WTC11 (cell line): ENCODE results near the gene MAP4. TPM values are rescaled to one million over a fixed set of nuclear protein-coding genes. Genes with fewer than 3 reads are reported as not detected.

Source experiments
- ATAC-seq: fragments of 200-7000 bp; cut with Tn5 transposase; 2 replicates; pipeline ENCODE4 v1.10.0; 2021; ENCODE audit warnings: mild to moderate bottlenecking, moderate library complexity
- CTCF ChIA-PET: fragments of 300-600 bp; sonication (Branson Sonifier 250); formaldehyde crosslinking; loops from one replicate; lab custom pipeline; 2021; ENCODE audit warnings: antibody characterized with exemption; lab: Charles Lee
- POLR2A ChIA-PET: fragments of 350-600 bp; sonication (Branson Sonifier 250); formaldehyde crosslinking; loops from one replicate; lab custom pipeline; 2021; ENCODE audit warnings: antibody characterized with exemption; lab: Charles Lee
- DNase-seq: peaks from one replicate; pipeline ENCODE4 v3.0.0; 2021; ENCODE audit warnings: low spot score
- H3K27ac Mint-ChIP-seq: 2 replicates; pipeline ENCODE4 v1.8.0; 2021; ENCODE audit warnings: mixed read lengths
- H3K27me3 Mint-ChIP-seq: 2 replicates; pipeline ENCODE4 v1.8.0; 2021; ENCODE audit warnings: low read depth, mild to moderate bottlenecking, moderate library complexity, mixed read lengths
- H3K36me3 Mint-ChIP-seq: 2 replicates; pipeline ENCODE4 v1.8.0; 2021; ENCODE audit warnings: mixed read lengths
- H3K4me1 Mint-ChIP-seq: 2 replicates; pipeline ENCODE4 v1.8.0; 2022; ENCODE audit warnings: mixed read lengths
- H3K4me3 Mint-ChIP-seq: 2 replicates; pipeline ENCODE4 v1.8.0; 2021; ENCODE audit warnings: mild to moderate bottlenecking, moderate library complexity, mixed read lengths
- H3K9me3 Mint-ChIP-seq: 2 replicates; pipeline ENCODE4 v1.8.0; 2021; ENCODE audit warnings: mixed read lengths
- ATF1 ChIP-seq: sonication (generic); formaldehyde crosslinking; IDR thresholded peaks from 2 replicates; pipeline ENCODE4 v1.8.1; 2023; ENCODE audit warnings: mild to moderate bottlenecking, moderate library complexity, missing genetic modification reagents
- CBFB ChIP-seq: sonication (generic); formaldehyde crosslinking; IDR thresholded peaks from 2 replicates; pipeline ENCODE4 v1.8.1; 2022; ENCODE audit warnings: mild to moderate bottlenecking, low read depth, missing genetic modification reagents
- ERG ChIP-seq: fragments of 250-450 bp; sonication (Bioruptor Pico); IDR thresholded peaks from 2 replicates; pipeline ENCODE4 v1.8.0; 2021; ENCODE audit warnings: mild to moderate bottlenecking
- FOXK1 ChIP-seq: sonication (generic); formaldehyde crosslinking; IDR thresholded peaks from 2 replicates; pipeline ENCODE4 v1.8.0; 2022; ENCODE audit warnings: mild to moderate bottlenecking, moderate library complexity, missing genetic modification reagents
- FOXP4 ChIP-seq: sonication (generic); formaldehyde crosslinking; IDR thresholded peaks from 2 replicates; pipeline ENCODE4 v1.8.0; 2022; ENCODE audit warnings: mild to moderate bottlenecking, missing genetic modification reagents
- GTF2I ChIP-seq: fragments of 250-450 bp; sonication (Bioruptor Pico); conservative IDR thresholded peaks from 2 replicates; pipeline ENCODE4 v1.4.0; 2021; ENCODE audit warnings: mild to moderate bottlenecking
- IRF2 ChIP-seq: sonication (generic); formaldehyde crosslinking; IDR thresholded peaks from 2 replicates; pipeline ENCODE4 v1.8.0; 2022; ENCODE audit warnings: low read depth, missing genetic modification reagents, borderline replicate concordance
- JAZF1 ChIP-seq: fragments of 250-450 bp; sonication (Bioruptor Pico); IDR thresholded peaks from 2 replicates; pipeline ENCODE4 v1.9.0; 2021; ENCODE audit warnings: moderate library complexity, mild to moderate bottlenecking, inconsistent platforms
- MLX ChIP-seq: sonication (generic); formaldehyde crosslinking; IDR thresholded peaks from 2 replicates; pipeline ENCODE4 v1.8.1; 2023; ENCODE audit warnings: mild to moderate bottlenecking, missing genetic modification reagents, moderate library complexity
- MXD4 ChIP-seq: fragments of 250-450 bp; sonication (Bioruptor Pico); IDR thresholded peaks from 2 replicates; pipeline ENCODE4 v1.8.0; 2021; ENCODE audit warnings: mild to moderate bottlenecking, moderate library complexity, borderline replicate concordance
- NFATC4 ChIP-seq: fragments of 250-450 bp; sonication (Bioruptor Pico); IDR thresholded peaks from 2 replicates; pipeline ENCODE4 v1.9.0; 2021; ENCODE audit warnings: mild to moderate bottlenecking
- NR2C2 ChIP-seq: sonication (generic); formaldehyde crosslinking; IDR thresholded peaks from 2 replicates; pipeline ENCODE4 v1.8.0; 2022; ENCODE audit warnings: mild to moderate bottlenecking, missing genetic modification reagents
- NR3C1 ChIP-seq: sonication (generic); formaldehyde crosslinking; conservative IDR thresholded peaks from 2 replicates; pipeline ENCODE4 v1.8.1; 2023; ENCODE audit warnings: low read depth, mild to moderate bottlenecking, missing genetic modification reagents
- PRRX2 ChIP-seq: fragments of 250-450 bp; sonication (Bioruptor Pico); IDR thresholded peaks from 2 replicates; pipeline ENCODE4 v1.8.0; 2021; ENCODE audit warnings: mild to moderate bottlenecking
- RELA ChIP-seq: sonication (generic); formaldehyde crosslinking; IDR thresholded peaks from 2 replicates; pipeline ENCODE4 v1.8.1; 2022; ENCODE audit warnings: missing genetic modification reagents, mild to moderate bottlenecking, borderline replicate concordance
- TCF7 ChIP-seq: sonication (generic); formaldehyde crosslinking; IDR thresholded peaks from 2 replicates; pipeline ENCODE4 v1.8.0; 2022; ENCODE audit warnings: mild to moderate bottlenecking, low read depth, missing genetic modification reagents, moderate library complexity
- TEAD1 ChIP-seq: sonication (generic); formaldehyde crosslinking; IDR thresholded peaks from 2 replicates; pipeline ENCODE4 v1.8.0; 2022; ENCODE audit warnings: mild to moderate bottlenecking, missing genetic modification reagents
- USF1 ChIP-seq: sonication (generic); formaldehyde crosslinking; IDR thresholded peaks from 2 replicates; pipeline ENCODE4 v1.8.0; 2022; ENCODE audit warnings: mild to moderate bottlenecking, missing genetic modification reagents
- ZNF121 ChIP-seq: sonication (generic); formaldehyde crosslinking; IDR thresholded peaks from 2 replicates; pipeline ENCODE4 v1.8.0; 2023; ENCODE audit warnings: missing genetic modification reagents
- ZNF263 ChIP-seq: sonication (generic); formaldehyde crosslinking; IDR thresholded peaks from 2 replicates; pipeline ENCODE4 v1.8.1; 2022; ENCODE audit warnings: low read depth, mild to moderate bottlenecking, moderate library complexity, missing genetic modification reagents
- ZNF281 ChIP-seq: sonication (generic); formaldehyde crosslinking; IDR thresholded peaks from 2 replicates; pipeline ENCODE4 v1.8.0; 2023; ENCODE audit warnings: mild to moderate bottlenecking, missing genetic modification reagents
- ZNF532 ChIP-seq: fragments of 250-450 bp; sonication (Bioruptor Pico); IDR thresholded peaks from 2 replicates; pipeline ENCODE4 v1.9.0; 2021; ENCODE audit warnings: mild to moderate bottlenecking, borderline replicate concordance
- total RNA-seq: library from RNA; stranded (reverse); gene quantifications from 3 replicates; pipeline ENCODE4 v1.2.3, GENCODE V29; 2021

MAP4 gene
- total RNA-seq, 1 experiment from 2014 or later = 199 TPM

GRCh38 chr3:47961036-47961435 lies 55.2 kb downstream of the MAP4 start:
- Mint-ChIP-seq H3K27me3 (no peaks in the 10 kb centered on the region), H3K4me3 (no peak overlapping the region), H3K36me3 (peaks cover 13% of the 10 kb centered on the region), H3K27ac (no peak overlapping the region), H3K9me3 (peaks cover 12% of the 10 kb centered on the region), H3K4me1 (peaks cover 29% of the 10 kb centered on the region)
- POLR2A ChIA-PET = no interaction called here
- ATAC-seq (no peak), DNase-seq (no peak)
- no peak for TF ChIP-seq TEAD1 (CRISPR knock-in tag)
- TF ChIP-seq IRF2 = no peak
- TF ChIP-seq GTF2I = no peak
- no peak for TF ChIP-seq MLX (CRISPR knock-in tag)
- TF ChIP-seq NR2C2 (CRISPR knock-in tag) = no peak
- TF ChIP-seq ERG (CRISPR knock-in tag) = no peak
- TF ChIP-seq ZNF532 (CRISPR knock-in tag) = no peak
- no peak for TF ChIP-seq PRRX2 (CRISPR knock-in tag)
- TF ChIP-seq NR3C1 (CRISPR knock-in tag) = no peak
- TF ChIP-seq ZNF263 (CRISPR knock-in tag) = no peak
- no peak for TF ChIP-seq ATF1 (CRISPR knock-in tag)
- no peak for TF ChIP-seq CBFB (CRISPR knock-in tag)
- CTCF ChIA-PET = interaction anchor here (0.6 to 3.0 kb wide), 5 partner anchors 98 to 197 kb away, joined by 4 to 11 read pairs (median 4); no protein-coding TSS in a partner anchor

- POLR2A ChIA-PET = no interaction called here
- ATAC-seq = no peak
- CTCF ChIA-PET = interaction anchor here (1.6 kb wide), 1 partner anchor 119 kb away, joined by 4 read pairs; no protein-coding TSS in a partner anchor
- TF ChIP-seq NR2C2 (CRISPR knock-in tag) (no peak), TCF7 (no peak), FOXK1 (no peak), JAZF1 (CRISPR knock-in tag) (no peak), USF1 (no peak), ZNF121 (CRISPR knock-in tag) (no peak), MXD4 (CRISPR knock-in tag) (no peak), FOXP4 (no peak), ATF1 (CRISPR knock-in tag) (no peak), ZNF281 (CRISPR knock-in tag) (no peak), RELA (CRISPR knock-in tag) (no peak), MLX (CRISPR knock-in tag) (no peak), NFATC4 (CRISPR knock-in tag) (no peak)
- H3K9me3 Mint-ChIP-seq = peaks cover 6% of the 10 kb centered on the region; the same call in 1 of the 2 replicates
- no peaks in the 10 kb centered on the region for H3K27me3 Mint-ChIP-seq
- H3K36me3 Mint-ChIP-seq = peaks cover 10% of the 10 kb centered on the region
- peaks cover 3% of the 10 kb centered on the region for H3K4me1 Mint-ChIP-seq
- H3K27ac Mint-ChIP-seq = no peak overlapping the region
- DNase-seq = no peak
- H3K4me3 Mint-ChIP-seq = no peak overlapping the region
Measured at GRCh38 chr3:47956521-47956920, 59.7 kb downstream of the MAP4 start.
